ENCODE data around the gene NR6A1.

Gene NR6A1

GRCh38 chr9:124768750-124769548, 2.2 kb downstream of the NR6A1 start:
- DNase-seq (ENCODE audit: extremely low read depth, low read depth), result no peak
- TF ChIP-seq, protein P1, sequence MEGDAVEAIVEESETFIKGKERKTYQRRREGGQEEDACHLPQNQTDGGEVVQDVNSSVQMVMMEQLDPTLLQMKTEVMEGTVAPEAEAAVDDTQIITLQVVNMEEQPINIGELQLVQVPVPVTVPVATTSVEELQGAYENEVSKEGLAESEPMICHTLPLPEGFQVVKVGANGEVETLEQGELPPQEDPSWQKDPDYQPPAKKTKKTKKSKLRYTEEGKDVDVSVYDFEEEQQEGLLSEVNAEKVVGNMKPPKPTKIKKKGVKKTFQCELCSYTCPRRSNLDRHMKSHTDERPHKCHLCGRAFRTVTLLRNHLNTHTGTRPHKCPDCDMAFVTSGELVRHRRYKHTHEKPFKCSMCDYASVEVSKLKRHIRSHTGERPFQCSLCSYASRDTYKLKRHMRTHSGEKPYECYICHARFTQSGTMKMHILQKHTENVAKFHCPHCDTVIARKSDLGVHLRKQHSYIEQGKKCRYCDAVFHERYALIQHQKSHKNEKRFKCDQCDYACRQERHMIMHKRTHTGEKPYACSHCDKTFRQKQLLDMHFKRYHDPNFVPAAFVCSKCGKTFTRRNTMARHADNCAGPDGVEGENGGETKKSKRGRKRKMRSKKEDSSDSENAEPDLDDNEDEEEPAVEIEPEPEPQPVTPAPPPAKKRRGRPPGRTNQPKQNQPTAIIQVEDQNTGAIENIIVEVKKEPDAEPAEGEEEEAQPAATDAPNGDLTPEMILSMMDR (IDR thresholded peaks at IDR 0.05; ENCODE audit: low read depth, low read length), result no peak

- TF ChIP-seq, protein P1 (IDR thresholded peaks at IDR 0.05; ENCODE audit: low read depth, low read length), result no peak
- no peak for DNase-seq (ENCODE audit: extremely low read depth, low read depth)
Observed at GRCh38 chr9:124768334-124768733, 2.8 kb downstream of the NR6A1 start.

- TF ChIP-seq, protein P1 (IDR thresholded peaks at IDR 0.05; ENCODE audit: low read depth, low read length), result no peak
- no peak for DNase-seq (ENCODE audit: extremely low read depth, low read depth)
Observed at GRCh38 chr9:124767821-124768220, 3.3 kb downstream of the NR6A1 start.

- TF ChIP-seq, protein P1 (IDR thresholded peaks at IDR 0.05; ENCODE audit: low read depth, low read length), result peak; percentile 1
- DNase-seq (ENCODE audit: extremely low read depth, low read depth), result no peak
Observed at GRCh38 chr9:124766815-124767554, 4.1 kb downstream of the NR6A1 start.

- no peak for DNase-seq (ENCODE audit: extremely low read depth, low read depth)
- TF ChIP-seq, protein P1 (IDR thresholded peaks at IDR 0.05; ENCODE audit: low read depth, low read length), result no peak
Observed at GRCh38 chr9:124766326-124766725, 4.8 kb downstream of the NR6A1 start.

GRCh38 chr9:124765439-124765835, 5.7 kb downstream of the NR6A1 start:
- no peak for DNase-seq (ENCODE audit: extremely low read depth, low read depth)
- TF ChIP-seq, protein P1 (IDR thresholded peaks at IDR 0.05; ENCODE audit: low read depth, low read length), result no peak
